NT2/D1 (cell line): ENCODE measurements around the gene AARS2.
"Not testable (repeated sequence)": the region's sequence is repeated elsewhere in the genome, so short reads cannot be mapped to it uniquely, and the experiment has no call there.

ENCODE experiments used
- DNase-seq: peaks from one replicate; pipeline ENCODE4 v3.0.0-alpha.2; 2011; ENCODE audit warnings: low read depth, low spot score
- H3K27me3 ChIP-seq: 2 replicates; pipeline ENCODE4 v1.6.0; 2011; ENCODE audit warnings: mild to moderate bottlenecking; ENCODE audit not compliant: insufficient read length, insufficient read depth
- H3K36me3 ChIP-seq: 2 replicates; pipeline ENCODE4 v1.6.1; 2011; ENCODE audit warnings: mild to moderate bottlenecking, low read length, mixed read lengths; ENCODE audit not compliant: insufficient read depth, insufficient read length
- H3K4me1 ChIP-seq: 2 replicates; pipeline ENCODE4 v1.5.1; 2011; ENCODE audit not compliant: insufficient read depth, insufficient read length
- H3K4me3 ChIP-seq: 2 replicates; pipeline ENCODE4 v1.5.1; 2011; ENCODE audit warnings: low read depth; ENCODE audit not compliant: insufficient read length
- H3K9ac ChIP-seq: 2 replicates; pipeline ENCODE4 v1.6.0; 2011; ENCODE audit warnings: low read depth; ENCODE audit not compliant: insufficient read length
- H3K9me3 ChIP-seq: 2 replicates; pipeline ENCODE4 v1.5.1; 2011; ENCODE audit warnings: mild to moderate bottlenecking, low read length; ENCODE audit not compliant: insufficient read depth
- SUZ12 ChIP-seq: IDR thresholded peaks from 2 replicates; pipeline ENCODE4 v1.6.1; 2011; ENCODE audit not compliant: insufficient read length, insufficient read depth; ENCODE audit errors: extremely low read depth
- YY1 ChIP-seq: IDR thresholded peaks from 2 replicates; pipeline ENCODE4 v1.6.1; 2011; ENCODE audit not compliant: insufficient read length, insufficient read depth
- ZNF274 ChIP-seq: IDR thresholded peaks from 2 replicates; pipeline ENCODE4 v1.6.1; 2011; ENCODE audit warnings: mild to moderate bottlenecking, low read depth, low read length

Gene AARS2

GRCh38 chr6:44312901-44313788, at the start of gene AARS2:
TSS of gene AARS2 (minus strand) at chr6:44313347. CDS start at chr6:44313323, 24 bp downstream.
- Histone ChIP-seq H3K4me3 (peak within 1 kb of the TSS; percentile 82), H3K4me1 (peaks cover 2% of the 10 kb centered on the region), H3K9ac (peak within 1 kb of the TSS; percentile 92), H3K9me3 (no peaks in the 10 kb centered on the region), H3K27me3 (no peaks in the 10 kb centered on the region), H3K36me3 (peaks cover 40% of the 10 kb centered on the region)
- DNase-seq, result peak; percentile 77
- TF ChIP-seq YY1, result peak; percentile 63
- no peak for TF ChIP-seq SUZ12

DNA sequence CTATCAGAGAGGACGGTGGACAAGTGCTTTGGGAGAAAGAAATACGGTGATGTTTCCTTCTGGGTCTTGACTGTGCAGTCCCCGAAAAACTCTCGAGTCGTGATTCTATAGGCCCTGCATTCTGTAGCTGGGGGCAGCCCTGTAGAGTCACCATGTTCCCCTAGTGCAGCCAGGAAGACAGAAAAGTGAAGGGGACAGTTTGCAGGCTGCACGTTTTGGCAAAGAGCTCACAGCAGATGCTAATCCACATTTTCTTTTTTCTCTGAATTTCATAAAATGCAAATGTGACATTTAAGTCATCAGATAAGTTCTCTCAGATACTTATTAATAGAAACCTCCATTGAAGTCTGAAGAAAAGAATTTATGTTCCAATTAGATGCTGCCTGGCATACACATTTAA, 48.8 kb upstream of the AARS2 start:
- Histone ChIP-seq H3K27me3 (no peaks in the 10 kb centered on the region), H3K36me3 (no peaks in the 10 kb centered on the region), H3K4me1 (no peaks in the 10 kb centered on the region), H3K9me3 (no peaks in the 10 kb centered on the region), H3K9ac (no peak overlapping the region), H3K4me3 (no peak overlapping the region)
- DNase-seq, result no peak
- no peak for TF ChIP-seq SUZ12
- no peak for TF ChIP-seq YY1
- TF ChIP-seq ZNF274, result no peak

DNA sequence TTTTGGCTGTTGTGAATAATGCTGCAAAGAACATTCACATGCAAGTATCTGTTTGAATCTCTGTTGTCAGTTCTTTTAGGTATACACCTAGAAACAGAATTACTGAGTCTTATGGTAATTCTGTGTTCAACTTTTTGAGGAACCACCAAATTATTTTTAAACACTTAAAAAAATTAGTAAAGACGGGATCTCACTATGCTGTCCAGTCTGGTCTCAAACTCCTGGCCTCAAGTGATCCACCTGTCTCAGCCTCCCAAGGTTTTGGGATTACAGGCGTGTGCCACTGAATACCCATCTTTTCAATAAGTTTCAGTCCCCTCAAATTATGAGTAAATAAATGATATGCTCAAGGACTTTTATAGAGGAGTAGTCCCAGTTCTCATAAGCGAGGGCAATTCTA, 46.8 kb upstream of the AARS2 start:
- Histone ChIP-seq H3K36me3 (no peaks in the 10 kb centered on the region), H3K27me3 (no peaks in the 10 kb centered on the region), H3K4me1 (no peaks in the 10 kb centered on the region), H3K9me3 (no peaks in the 10 kb centered on the region), H3K4me3 (no peak overlapping the region), H3K9ac (no peak overlapping the region)
- TF ChIP-seq SUZ12 (no peak), YY1 (no peak), ZNF274 (no peak)
- DNase-seq, result no peak

- TF ChIP-seq SUZ12 (no peak), ZNF274 (no peak), YY1 (no peak)
- no peak overlapping the region for H3K4me3 ChIP-seq
- H3K36me3 ChIP-seq, result no peaks in the 10 kb centered on the region
- H3K9ac ChIP-seq, result no peak overlapping the region
- no peaks in the 10 kb centered on the region for H3K9me3 ChIP-seq
- no peak for DNase-seq
- H3K4me1 ChIP-seq, result no peaks in the 10 kb centered on the region
- H3K27me3 ChIP-seq, result no peaks in the 10 kb centered on the region
These were observed 43.3 kb upstream of the AARS2 start for GRCh38 chr6:44356487-44356886.

DNA sequence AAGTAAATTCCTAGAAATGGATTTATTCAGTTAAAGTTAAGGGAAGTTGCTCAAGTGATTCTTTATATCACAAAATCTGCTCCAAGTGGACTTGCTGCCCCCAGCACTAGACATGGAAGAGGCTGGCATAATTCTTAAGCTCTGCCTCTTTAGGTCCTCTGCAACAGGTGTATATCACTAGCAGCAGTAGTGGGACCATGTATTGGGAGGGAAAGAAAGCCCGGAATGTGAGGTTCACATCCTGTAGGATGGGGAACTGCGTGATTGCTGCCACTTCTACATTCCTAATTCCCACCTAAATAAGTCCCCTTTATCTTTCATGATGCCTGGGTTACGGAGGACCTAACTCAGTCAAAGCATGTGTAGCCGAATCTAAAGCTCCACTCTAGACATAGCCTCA, 42.5 kb upstream of the AARS2 start:
- Histone ChIP-seq H3K4me3 (no peak overlapping the region), H3K27me3 (no peaks in the 10 kb centered on the region), H3K4me1 (no peaks in the 10 kb centered on the region), H3K36me3 (no peaks in the 10 kb centered on the region), H3K9me3 (no peaks in the 10 kb centered on the region), H3K9ac (no peak overlapping the region)
- DNase-seq, result no peak
- TF ChIP-seq ZNF274 (no peak), SUZ12 (no peak), YY1 (no peak)

- peaks cover 4% of the 10 kb centered on the region for H3K4me1 ChIP-seq
- TF ChIP-seq ZNF274, result no peak
- no peak for TF ChIP-seq YY1
- no peak for TF ChIP-seq SUZ12
- H3K27me3 ChIP-seq, result no peaks in the 10 kb centered on the region
- H3K36me3 ChIP-seq, result no peaks in the 10 kb centered on the region
- no peak for DNase-seq
- no peak overlapping the region for H3K4me3 ChIP-seq
- no peaks in the 10 kb centered on the region for H3K9me3 ChIP-seq
- H3K9ac ChIP-seq, result no peak overlapping the region
These were observed 40.2 kb upstream of the AARS2 start for GRCh38 chr6:44353336-44353735.

DNA sequence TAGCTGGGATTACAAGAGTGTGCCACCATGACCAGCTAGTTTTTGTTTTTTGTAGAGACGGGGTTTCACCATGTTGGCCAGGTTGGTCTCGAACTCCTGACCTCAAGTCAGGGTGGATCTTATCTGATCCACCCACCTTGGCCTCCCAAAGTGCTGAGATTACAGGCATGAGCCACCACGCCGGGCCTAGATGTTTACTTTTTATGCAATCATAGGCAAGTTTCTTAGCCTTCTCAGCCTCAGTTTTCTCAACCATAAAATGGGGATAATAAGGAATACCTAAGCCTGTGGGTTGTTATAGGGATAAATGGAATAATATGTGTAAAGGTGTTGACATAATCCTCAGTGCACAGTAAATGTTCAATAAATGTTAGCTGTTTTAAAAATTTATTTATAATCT, 39.1 kb upstream of the AARS2 start:
- no peak for DNase-seq
- H3K36me3 ChIP-seq, result no peaks in the 10 kb centered on the region
- no peak overlapping the region for H3K4me3 ChIP-seq
- H3K27me3 ChIP-seq, result no peaks in the 10 kb centered on the region
- peaks cover 4% of the 10 kb centered on the region for H3K4me1 ChIP-seq
- no peaks in the 10 kb centered on the region for H3K9me3 ChIP-seq
- TF ChIP-seq SUZ12 (no peak), YY1 (no peak), ZNF274 (no peak)
- no peak overlapping the region for H3K9ac ChIP-seq

DNA sequence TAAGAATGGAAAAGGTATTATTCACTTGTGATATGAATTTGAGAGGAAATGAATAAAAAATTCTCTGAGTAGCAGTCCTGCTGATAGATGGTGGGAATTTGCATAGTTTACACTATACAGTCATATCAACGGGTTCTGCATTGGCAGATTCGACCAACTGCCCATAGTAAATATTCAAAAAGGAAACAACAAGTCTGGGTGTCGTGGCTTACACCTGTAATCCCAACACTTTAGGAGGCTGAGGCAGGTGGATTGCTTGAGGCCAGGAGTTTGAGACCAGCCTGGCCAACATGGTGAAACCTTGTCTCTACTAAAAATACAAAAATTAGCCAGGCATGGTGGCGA, 37.5 kb upstream of the AARS2 start:
- not testable (repeated sequence) for H3K9ac ChIP-seq, H3K4me3 ChIP-seq, DNase-seq, H3K9me3 ChIP-seq, H3K36me3 ChIP-seq, H3K4me1 ChIP-seq, H3K27me3 ChIP-seq
